ENCODE data around the gene PDE1A.

DNA sequence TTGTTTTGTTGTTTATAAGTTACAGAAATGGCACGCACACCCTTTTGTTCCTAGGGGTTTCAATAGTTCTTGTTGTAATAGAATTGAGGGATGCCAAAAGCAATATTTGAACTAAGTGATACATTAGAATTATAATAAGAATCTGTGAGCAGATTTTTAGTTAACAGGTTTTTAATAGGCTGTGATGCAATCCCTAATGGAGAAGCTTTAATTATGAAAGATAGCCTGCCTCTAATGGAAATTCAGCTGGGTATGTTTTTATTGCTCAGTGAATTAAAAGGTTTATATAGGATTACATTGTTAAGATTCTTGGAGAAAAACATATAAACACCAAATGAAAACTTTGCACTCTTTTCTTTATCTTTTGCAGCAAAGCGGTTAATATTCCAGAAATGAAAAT, 310.1 kb downstream of the PDE1A start:
- TF ChIP-seq, protein P1, sequence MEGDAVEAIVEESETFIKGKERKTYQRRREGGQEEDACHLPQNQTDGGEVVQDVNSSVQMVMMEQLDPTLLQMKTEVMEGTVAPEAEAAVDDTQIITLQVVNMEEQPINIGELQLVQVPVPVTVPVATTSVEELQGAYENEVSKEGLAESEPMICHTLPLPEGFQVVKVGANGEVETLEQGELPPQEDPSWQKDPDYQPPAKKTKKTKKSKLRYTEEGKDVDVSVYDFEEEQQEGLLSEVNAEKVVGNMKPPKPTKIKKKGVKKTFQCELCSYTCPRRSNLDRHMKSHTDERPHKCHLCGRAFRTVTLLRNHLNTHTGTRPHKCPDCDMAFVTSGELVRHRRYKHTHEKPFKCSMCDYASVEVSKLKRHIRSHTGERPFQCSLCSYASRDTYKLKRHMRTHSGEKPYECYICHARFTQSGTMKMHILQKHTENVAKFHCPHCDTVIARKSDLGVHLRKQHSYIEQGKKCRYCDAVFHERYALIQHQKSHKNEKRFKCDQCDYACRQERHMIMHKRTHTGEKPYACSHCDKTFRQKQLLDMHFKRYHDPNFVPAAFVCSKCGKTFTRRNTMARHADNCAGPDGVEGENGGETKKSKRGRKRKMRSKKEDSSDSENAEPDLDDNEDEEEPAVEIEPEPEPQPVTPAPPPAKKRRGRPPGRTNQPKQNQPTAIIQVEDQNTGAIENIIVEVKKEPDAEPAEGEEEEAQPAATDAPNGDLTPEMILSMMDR (IDR thresholded peaks at IDR 0.05), result no peak
- no peak for TF ChIP-seq POLR2A (IDR thresholded peaks at IDR 0.05)

All from esophagus squamous epithelium (tissue), 4 donors.